WTC11 (cell line): Measurements from ENCODE around the gene MOB3B.

Experiments used
- ETV6 ChIP-seq: sonication (generic); formaldehyde crosslinking; IDR thresholded peaks from 2 replicates; pipeline ENCODE4 v1.8.1; 2022; ENCODE audit warnings: mild to moderate bottlenecking, missing genetic modification reagents
- SP1 ChIP-seq: sonication (generic); formaldehyde crosslinking; conservative IDR thresholded peaks from 2 replicates; pipeline ENCODE4 v1.8.1; 2022; ENCODE audit warnings: missing genetic modification reagents
- TEAD4 ChIP-seq: sonication (generic); formaldehyde crosslinking; IDR thresholded peaks from 2 replicates; pipeline ENCODE4 v1.8.0; 2022; ENCODE audit warnings: mild to moderate bottlenecking, missing genetic modification reagents
- ZNF423 ChIP-seq: fragments of 250-450 bp; sonication (Bioruptor Pico); IDR thresholded peaks from 2 replicates; pipeline ENCODE4 v2.1.2; 2022; ENCODE audit warnings: mild to moderate bottlenecking, moderate library complexity
- TF ChIP-seq, protein P1 (sequence below): sonication (generic); formaldehyde crosslinking; IDR thresholded peaks from 2 replicates; pipeline ENCODE4 v1.8.1; 2023; ENCODE audit warnings: mild to moderate bottlenecking, moderate library complexity, missing genetic modification reagents
- TF ChIP-seq, protein P2 (sequence below): fragments of 200-600 bp; IDR thresholded peaks from 2 replicates; pipeline ENCODE4 v1.8.0; 2022; ENCODE audit warnings: antibody characterized with exemption

DNA sequence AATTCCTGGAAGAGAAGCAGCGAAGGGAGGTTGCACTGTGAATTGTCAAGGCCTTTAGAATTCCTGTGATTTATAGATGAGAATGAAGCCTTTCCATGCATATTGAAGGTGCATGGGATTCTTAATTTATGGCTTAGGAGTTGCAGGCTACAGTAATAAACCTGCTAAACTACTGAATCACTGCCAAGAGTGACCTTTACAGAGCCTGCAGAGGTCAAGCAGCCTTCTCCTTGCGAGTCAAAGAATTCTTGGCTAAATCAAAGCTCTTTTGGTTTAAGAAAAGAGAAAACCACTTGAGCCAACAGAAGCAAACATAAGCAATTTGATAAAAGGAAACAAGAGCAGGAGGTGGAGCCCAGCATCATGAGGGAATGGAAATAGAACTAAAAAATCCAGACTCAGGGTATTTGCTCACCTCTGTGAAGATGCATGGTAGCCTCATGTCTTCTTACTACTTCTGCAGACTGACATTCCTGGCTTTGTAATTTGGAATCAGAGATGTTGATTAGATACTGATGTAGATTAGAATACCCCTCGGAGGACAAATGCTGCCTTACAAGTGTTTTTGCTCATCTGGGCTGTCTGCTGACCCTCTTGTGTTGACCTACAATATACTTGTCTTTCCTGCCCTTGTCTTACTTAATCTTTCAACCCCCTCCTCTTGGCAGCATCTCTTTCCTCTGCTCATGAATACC lies 95.8 kb downstream of the MOB3B start:
- TF ChIP-seq ETV6 (CRISPR knock-in tag) (no peak), SP1 (CRISPR knock-in tag) (no peak), TEAD4 (CRISPR knock-in tag) (no peak), ZNF423 (CRISPR knock-in tag) (no peak)
- TF ChIP-seq, protein P1, sequence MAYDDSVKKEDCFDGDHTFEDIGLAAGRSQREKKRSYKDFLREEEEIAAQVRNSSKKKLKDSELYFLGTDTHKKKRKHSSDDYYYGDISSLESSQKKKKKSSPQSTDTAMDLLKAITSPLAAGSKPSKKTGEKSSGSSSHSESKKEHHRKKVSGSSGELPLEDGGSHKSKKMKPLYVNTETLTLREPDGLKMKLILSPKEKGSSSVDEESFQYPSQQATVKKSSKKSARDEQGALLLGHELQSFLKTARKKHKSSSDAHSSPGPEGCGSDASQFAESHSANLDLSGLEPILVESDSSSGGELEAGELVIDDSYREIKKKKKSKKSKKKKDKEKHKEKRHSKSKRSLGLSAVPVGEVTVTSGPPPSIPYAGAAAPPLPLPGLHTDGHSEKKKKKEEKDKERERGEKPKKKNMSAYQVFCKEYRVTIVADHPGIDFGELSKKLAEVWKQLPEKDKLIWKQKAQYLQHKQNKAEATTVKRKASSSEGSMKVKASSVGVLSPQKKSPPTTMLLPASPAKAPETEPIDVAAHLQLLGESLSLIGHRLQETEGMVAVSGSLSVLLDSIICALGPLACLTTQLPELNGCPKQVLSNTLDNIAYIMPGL (CRISPR knock-in tag): no peak
- TF ChIP-seq, protein P2, sequence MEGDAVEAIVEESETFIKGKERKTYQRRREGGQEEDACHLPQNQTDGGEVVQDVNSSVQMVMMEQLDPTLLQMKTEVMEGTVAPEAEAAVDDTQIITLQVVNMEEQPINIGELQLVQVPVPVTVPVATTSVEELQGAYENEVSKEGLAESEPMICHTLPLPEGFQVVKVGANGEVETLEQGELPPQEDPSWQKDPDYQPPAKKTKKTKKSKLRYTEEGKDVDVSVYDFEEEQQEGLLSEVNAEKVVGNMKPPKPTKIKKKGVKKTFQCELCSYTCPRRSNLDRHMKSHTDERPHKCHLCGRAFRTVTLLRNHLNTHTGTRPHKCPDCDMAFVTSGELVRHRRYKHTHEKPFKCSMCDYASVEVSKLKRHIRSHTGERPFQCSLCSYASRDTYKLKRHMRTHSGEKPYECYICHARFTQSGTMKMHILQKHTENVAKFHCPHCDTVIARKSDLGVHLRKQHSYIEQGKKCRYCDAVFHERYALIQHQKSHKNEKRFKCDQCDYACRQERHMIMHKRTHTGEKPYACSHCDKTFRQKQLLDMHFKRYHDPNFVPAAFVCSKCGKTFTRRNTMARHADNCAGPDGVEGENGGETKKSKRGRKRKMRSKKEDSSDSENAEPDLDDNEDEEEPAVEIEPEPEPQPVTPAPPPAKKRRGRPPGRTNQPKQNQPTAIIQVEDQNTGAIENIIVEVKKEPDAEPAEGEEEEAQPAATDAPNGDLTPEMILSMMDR: no peak
